ENCODE measurements around the gene RNU6-9. TPM values are rescaled to one million over a fixed set of nuclear protein-coding genes. Genes with fewer than 3 reads are reported as not detected.
A peak's percentile ranks its signal among the peaks of the same experiment; 100 is the strongest.

RNU6-9 gene
- total RNA-seq, 4 donors from 2014 or later = not detected

GRCh38 chr19:867855-868457 is 25.3 kb upstream of the RNU6-9 start:
- no peak overlapping the region for H3K4me3 ChIP-seq
- H3K27me3 ChIP-seq = no peaks in the 10 kb centered on the region
- H3K9me3 ChIP-seq = no peaks in the 10 kb centered on the region
- H3K27ac ChIP-seq = no peak overlapping the region
- TF ChIP-seq POLR2A (IDR thresholded peaks at IDR 0.05) = no peak
- no peak for TF ChIP-seq CTCF (IDR thresholded peaks at IDR 0.05)
- H3K36me3 ChIP-seq = peaks cover 0 to 24% (median 0%) of the 10 kb centered on the region in 3 donors
- no peak for DNase-seq
- peaks cover 5 to 18% (median 7%) of the 10 kb centered on the region in 4 donors for H3K4me1 ChIP-seq

GRCh38 chr19:868458-869244 is 24.6 kb upstream of the RNU6-9 start:
- peaks cover 0 to 28% (median 0%) of the 10 kb centered on the region in 3 donors for H3K36me3 ChIP-seq
- no peak for DNase-seq
- peak overlapping the region; percentile 52 to 81 (median 75) for H3K27ac ChIP-seq
- peaks cover 3 to 11% (median 7%) of the 10 kb centered on the region in 4 donors for H3K4me1 ChIP-seq
- H3K27me3 ChIP-seq = no peaks in the 10 kb centered on the region
- H3K9me3 ChIP-seq = no peaks in the 10 kb centered on the region
- TF ChIP-seq CTCF (IDR thresholded peaks at IDR 0.05) (no peak), POLR2A (IDR thresholded peaks at IDR 0.05) (no peak)
- no peak overlapping the region for H3K4me3 ChIP-seq

- no peaks in the 10 kb centered on the region for H3K27me3 ChIP-seq
- peak overlapping the region; percentile 57 to 81 (median 75) for H3K27ac ChIP-seq
- no peak for TF ChIP-seq CTCF (IDR thresholded peaks at IDR 0.05)
- TF ChIP-seq POLR2A (IDR thresholded peaks at IDR 0.05) = no peak
- H3K9me3 ChIP-seq = no peaks in the 10 kb centered on the region
- H3K4me1 ChIP-seq = peaks cover 0 to 10% (median 7%) of the 10 kb centered on the region in 4 donors
- H3K4me3 ChIP-seq = no peak overlapping the region
- peaks cover 0 to 36% (median 0%) of the 10 kb centered on the region in 3 donors for H3K36me3 ChIP-seq
- DNase-seq = peak in 1 of 3 donors; percentile 76
Observed at GRCh38 chr19:869245-870177, 23.8 kb upstream of the RNU6-9 start.

GRCh38 chr19:870314-870713 is 23.0 kb upstream of the RNU6-9 start:
- Histone ChIP-seq H3K27me3 (no peaks in the 10 kb centered on the region), H3K4me1 (peaks cover 0 to 10% (median 7%) of the 10 kb centered on the region in 4 donors), H3K4me3 (no peak overlapping the region), H3K36me3 (peaks cover 0 to 45% (median 0%) of the 10 kb centered on the region in 3 donors), H3K27ac (peak overlapping the region in 3 of 4 donors; percentile 57 to 81 (median 79)), H3K9me3 (no peaks in the 10 kb centered on the region)
- DNase-seq = no peak
- no peak for TF ChIP-seq CTCF (IDR thresholded peaks at IDR 0.05)
- no peak for TF ChIP-seq POLR2A (IDR thresholded peaks at IDR 0.05)

- no peak for TF ChIP-seq CTCF (IDR thresholded peaks at IDR 0.05)
- no peak for TF ChIP-seq POLR2A (IDR thresholded peaks at IDR 0.05)
- DNase-seq = no peak
- no peaks in the 10 kb centered on the region for H3K9me3 ChIP-seq
- H3K27me3 ChIP-seq = no peaks in the 10 kb centered on the region
- H3K4me1 ChIP-seq = peaks cover 0 to 10% (median 7%) of the 10 kb centered on the region in 4 donors
- no peak overlapping the region for H3K27ac ChIP-seq
- H3K4me3 ChIP-seq = no peak overlapping the region
- peaks cover 0 to 51% (median 0%) of the 10 kb centered on the region in 3 donors for H3K36me3 ChIP-seq
Observed at GRCh38 chr19:870963-871401, 22.3 kb upstream of the RNU6-9 start.
